HG03565 (cell line): Measurements from ENCODE around the gene YJU2.
"Not testable (repeated sequence)": the region's sequence is repeated elsewhere in the genome, so short reads cannot be mapped to it uniquely, and the experiment has no call there.

Source experiments
- ATAC-seq: cut with Tn5 transposase; IDR thresholded peaks from one replicate; pipeline ENCODE4 v1.9.1; 2021; ENCODE audit warnings: mild to moderate bottlenecking, moderate library complexity; ENCODE audit not compliant: unreplicated experiment

Gene YJU2

GRCh38 chr19:4267101-4267900 is 20.4 kb downstream of the YJU2 start:
- ATAC-seq = no peak

GRCh38 chr19:4267901-4268815 is 21.3 kb downstream of the YJU2 start:
- no peak for ATAC-seq

- no peak for ATAC-seq
These were observed 22.0 kb downstream of the YJU2 start for GRCh38 chr19:4268816-4269430.

- ATAC-seq = no peak
These were observed 26.0 kb downstream of the YJU2 start for GRCh38 chr19:4272894-4273293.

- not testable (repeated sequence) for ATAC-seq
These were observed 27.4 kb downstream of the YJU2 start for GRCh38 chr19:4274321-4274686.

- no peak for ATAC-seq
These were observed 30.4 kb downstream of the YJU2 start for GRCh38 chr19:4277191-4277696.

GRCh38 chr19:4278010-4278409 is 31.1 kb downstream of the YJU2 start:
- ATAC-seq = no peak

GRCh38 chr19:4278419-4279266 is 31.8 kb downstream of the YJU2 start, which contains the start of gene SHD:
Gene SHD, plus strand, starts transcription at chr19:4279266. Its CDS starts 798 bp downstream, at chr19:4280064.
- ATAC-seq = no peak

GRCh38 chr19:4279267-4279529 is 32.3 kb downstream of the YJU2 start:
- ATAC-seq = no peak

- no peak for ATAC-seq
These were observed 32.9 kb downstream of the YJU2 start for GRCh38 chr19:4279530-4280422.

GRCh38 chr19:4284176-4284958 is 37.5 kb downstream of the YJU2 start:
- ATAC-seq = no peak

GRCh38 chr19:4284974-4285373 is 38.1 kb downstream of the YJU2 start:
- ATAC-seq = no peak

- not testable (repeated sequence) for ATAC-seq
These were observed 39.3 kb downstream of the YJU2 start for GRCh38 chr19:4286141-4286540.

- no peak for ATAC-seq
These were observed 41.4 kb downstream of the YJU2 start for GRCh38 chr19:4288091-4288777.

- ATAC-seq = no peak
These were observed 44.4 kb downstream of the YJU2 start for GRCh38 chr19:4291184-4291732.

- no peak for ATAC-seq
These were observed 45.6 kb downstream of the YJU2 start for GRCh38 chr19:4292515-4292914.

- no peak for ATAC-seq
These were observed 47.5 kb downstream of the YJU2 start for GRCh38 chr19:4294389-4294788.
